Neural cell (in vitro differentiated cells): ENCODE results near the gene GALNT2. TPM values are rescaled to one million over a fixed set of nuclear protein-coding genes. Genes with fewer than 3 reads are reported as not detected.

Source experiments
- H2AFZ ChIP-seq: fragments of 200-600, 300-800 bp; sonication (generic), shearing (Covaris generic); 2 replicates; pipeline ENCODE4 v1.6.0; 2014; ENCODE audit warnings: low read depth, mild to moderate bottlenecking, antibody characterized with exemption, low read length, moderate library complexity
- H3F3A ChIP-seq: fragments of 200-600 bp; shearing (Covaris generic); 2 replicates; pipeline ENCODE4 v1.6.1; 2016; ENCODE audit warnings: mild to moderate bottlenecking, moderate library complexity, mixed read lengths, antibody characterized with exemption, low read length; ENCODE audit not compliant: insufficient read depth, poor library complexity, severe bottlenecking
- H3K27ac ChIP-seq: fragments of 200-600, 300-800 bp; sonication (generic), shearing (Covaris generic); 2 replicates; pipeline ENCODE4 v1.5.1; 2014; ENCODE audit warnings: mild to moderate bottlenecking, low read length, moderate library complexity
- H3K27me3 ChIP-seq: fragments of 300-800, 200-600 bp; sonication (generic), shearing (Covaris generic); 2 replicates; pipeline ENCODE4 v1.6.0; 2014; ENCODE audit warnings: mild to moderate bottlenecking, low read depth, low read length, moderate library complexity; ENCODE audit not compliant: insufficient read depth
- H3K36me3 ChIP-seq: fragments of 300-800, 200-600 bp; sonication (generic), shearing (Covaris generic); 2 replicates; pipeline ENCODE4 v1.5.1; 2014; ENCODE audit warnings: mild to moderate bottlenecking, antibody characterized with exemption, low read length, moderate library complexity; ENCODE audit not compliant: insufficient read depth
- H3K4me2 ChIP-seq: fragments of 300-800, 200-600 bp; sonication (generic), shearing (Covaris generic); 2 replicates; pipeline ENCODE4 v1.6.0; 2014; ENCODE audit warnings: mild to moderate bottlenecking, low read length
- H3K4me3 ChIP-seq: fragments of 300-800, 200-600 bp; sonication (generic), shearing (Covaris generic); 2 replicates; pipeline ENCODE4 v1.5.1; 2014; ENCODE audit warnings: mild to moderate bottlenecking, low read length, moderate library complexity
- H3K79me2 ChIP-seq: fragments of 200-600 bp; shearing (Covaris generic); replicated peaks from 2 replicates; pipeline ENCODE4 v1.6.0; 2014; ENCODE audit warnings: mild to moderate bottlenecking, low read length, moderate library complexity; ENCODE audit not compliant: insufficient read depth
- H3K9ac ChIP-seq: fragments of 300-800, 200-600 bp; sonication (generic), shearing (Covaris generic); 2 replicates; pipeline ENCODE4 v1.6.1; 2016; ENCODE audit warnings: mild to moderate bottlenecking, low read length, mixed read lengths
- H3K9me2 ChIP-seq: fragments of 200-600 bp; shearing (Covaris generic); 2 replicates; pipeline ENCODE4 v1.6.1; 2016; ENCODE audit warnings: mild to moderate bottlenecking, low read length, mixed read lengths; ENCODE audit not compliant: insufficient read depth
- H3K9me3 ChIP-seq: fragments of 200-600, 300-800 bp; sonication (generic), shearing (Covaris generic); 2 replicates; pipeline ENCODE4 v1.6.1; 2016; ENCODE audit warnings: mild to moderate bottlenecking, mixed run types, low read length, moderate library complexity, mixed read lengths
- H4K20me1 ChIP-seq: fragments of 200-600 bp; shearing (Covaris generic); 2 replicates; pipeline ENCODE4 v1.6.1; 2016; ENCODE audit warnings: mild to moderate bottlenecking, mixed run types; ENCODE audit not compliant: insufficient read depth
- CTCF ChIP-seq: fragments of 450-650 bp; IDR thresholded peaks from 2 replicates; pipeline ENCODE4 v1.5.1; 2014; ENCODE audit warnings: antibody characterized with exemption, mild to moderate bottlenecking, moderate library complexity; ENCODE audit not compliant: poor library complexity, severe bottlenecking
- EP300 ChIP-seq: fragments of 450-650 bp; conservative IDR thresholded peaks from 2 replicates; pipeline ENCODE4 v1.6.1; 2014; ENCODE audit warnings: antibody characterized with exemption, mild to moderate bottlenecking, moderate library complexity; ENCODE audit not compliant: poor library complexity, severe bottlenecking
- EZH2 ChIP-seq: fragments of 200-600, 300-800 bp; shearing (Covaris generic), sonication (generic); IDR thresholded peaks from 2 replicates; pipeline ENCODE4 v1.6.1; 2014; ENCODE audit warnings: antibody characterized with exemption, low read length, borderline replicate concordance, mild to moderate bottlenecking; ENCODE audit not compliant: insufficient read depth, poor library complexity, severe bottlenecking
- MXI1 ChIP-seq: fragments of 450-650 bp; conservative IDR thresholded peaks from 2 replicates; pipeline ENCODE4 v1.6.1; 2014; ENCODE audit warnings: antibody characterized with exemption, mild to moderate bottlenecking; ENCODE audit not compliant: poor library complexity, severe bottlenecking
- POLR2AphosphoS5 ChIP-seq: IDR thresholded peaks from 2 replicates; pipeline ENCODE4 v1.6.1; 2012
- RAD21 ChIP-seq: fragments of 450-650 bp; conservative IDR thresholded peaks from 2 replicates; pipeline ENCODE4 v1.6.1; 2014; ENCODE audit warnings: antibody characterized with exemption, mild to moderate bottlenecking, moderate library complexity
- REST ChIP-seq: IDR thresholded peaks from 2 replicates; pipeline ENCODE4 v1.6.1; 2012; ENCODE audit warnings: borderline replicate concordance
- SMC3 ChIP-seq: fragments of 450-650 bp; conservative IDR thresholded peaks from 2 replicates; pipeline ENCODE4 v1.6.1; 2014; ENCODE audit warnings: antibody characterized with exemption, mild to moderate bottlenecking, moderate library complexity; ENCODE audit not compliant: poor library complexity
- TAF1 ChIP-seq: IDR thresholded peaks from 2 replicates; pipeline ENCODE4 v1.6.1; 2012; ENCODE audit warnings: low read depth
- polyA plus RNA-seq: library from polyadenylated mRNA; depleted of rRNA; stranded (reverse); fragments of >200 nt; gene quantifications from 2 replicates; pipeline ENCODE4 v1.2.3, GENCODE V29; 2014

GALNT2 gene
- polyA plus RNA-seq, 1 donor from 2014 or later = 38.8 TPM

GRCh38 chr1:230141021-230141648 lies 74.1 kb downstream of the GALNT2 start:
- H4K20me1 ChIP-seq = no peaks in the 10 kb centered on the region
- peaks cover 13% of the 10 kb centered on the region for H3K79me2 ChIP-seq
- peak overlapping the region; percentile 54 for H3K4me2 ChIP-seq
- H3K9me2 ChIP-seq = no peaks in the 10 kb centered on the region
- no peaks in the 10 kb centered on the region for H3K9me3 ChIP-seq
- no peak overlapping the region for H2AFZ ChIP-seq
- H3F3A ChIP-seq = no peaks in the 10 kb centered on the region
- TF ChIP-seq SMC3 = no peak
- no peak for TF ChIP-seq RAD21
- no peak for TF ChIP-seq EP300
- TF ChIP-seq POLR2AphosphoS5 = no peak
- no peak for TF ChIP-seq REST
- no peak for TF ChIP-seq MXI1
- no peak for TF ChIP-seq TAF1
- no peak for TF ChIP-seq CTCF
- no peak for TF ChIP-seq EZH2
- no peaks in the 10 kb centered on the region for H3K36me3 ChIP-seq
- peak overlapping the region; percentile 67 for H3K27ac ChIP-seq
- peak overlapping the region; percentile 43 for H3K9ac ChIP-seq
- H3K4me3 ChIP-seq = peak overlapping the region; percentile 56
- H3K27me3 ChIP-seq = no peaks in the 10 kb centered on the region

GRCh38 chr1:230141797-230142607 lies 75.0 kb downstream of the GALNT2 start:
- no peaks in the 10 kb centered on the region for H4K20me1 ChIP-seq
- no peak overlapping the region for H3K9ac ChIP-seq
- no peak overlapping the region for H2AFZ ChIP-seq
- H3K79me2 ChIP-seq = peaks cover 19% of the 10 kb centered on the region
- no peaks in the 10 kb centered on the region for H3K9me2 ChIP-seq
- H3K27ac ChIP-seq = no peak overlapping the region
- no peaks in the 10 kb centered on the region for H3K36me3 ChIP-seq
- no peaks in the 10 kb centered on the region for H3K9me3 ChIP-seq
- H3K27me3 ChIP-seq = no peaks in the 10 kb centered on the region
- no peak for TF ChIP-seq EP300
- TF ChIP-seq SMC3 = no peak
- TF ChIP-seq CTCF = no peak
- no peak for TF ChIP-seq MXI1
- no peak for TF ChIP-seq RAD21
- no peak for TF ChIP-seq REST
- TF ChIP-seq TAF1 = no peak
- TF ChIP-seq POLR2AphosphoS5 = no peak
- no peak for TF ChIP-seq EZH2
- no peak overlapping the region for H3K4me2 ChIP-seq
- H3K4me3 ChIP-seq = no peak overlapping the region
- no peaks in the 10 kb centered on the region for H3F3A ChIP-seq
